ENCODE results near the gene PRKCH.

Gene PRKCH

GRCh38 chr14:61451491-61451890 is 130.1 kb downstream of the PRKCH start:
- TF ChIP-seq CTCF (IDR thresholded peaks at IDR 0.05; ENCODE audit: insufficient read depth, low read depth, low read length, missing control alignments): no peak
- no peak overlapping the region for H3K4me3 ChIP-seq (ENCODE audit: low read length)
- DNase-seq (ENCODE audit: low read depth): no peak

- H3K4me3 ChIP-seq (ENCODE audit: low read length): no peak overlapping the region
- no peak for TF ChIP-seq CTCF (IDR thresholded peaks at IDR 0.05; ENCODE audit: insufficient read depth, low read depth, low read length, missing control alignments)
- DNase-seq (ENCODE audit: low read depth): no peak
Measured at GRCh38 chr14:61451891-61452400, 130.6 kb downstream of the PRKCH start.

DNA sequence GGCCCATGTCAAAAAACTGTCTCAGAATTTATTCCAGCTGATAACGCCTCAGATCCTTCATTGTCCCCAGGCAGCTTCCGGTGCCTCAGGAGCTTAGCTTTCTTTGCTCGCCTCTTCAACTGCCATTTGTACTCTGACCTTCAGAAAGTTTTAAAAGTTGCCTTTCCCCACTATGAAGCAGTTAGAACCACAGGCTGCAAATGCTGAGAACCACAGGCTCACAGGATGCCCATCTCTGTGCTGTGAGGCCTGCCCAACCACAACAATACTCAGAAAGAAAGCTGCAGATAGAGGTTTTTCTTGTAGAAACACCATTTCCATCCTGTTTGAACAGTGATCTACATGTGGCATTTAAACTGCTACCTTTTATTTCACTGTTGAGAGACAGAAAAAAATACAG is 131.1 kb downstream of the PRKCH start:
- DNase-seq (ENCODE audit: low read depth): no peak
- TF ChIP-seq CTCF (IDR thresholded peaks at IDR 0.05; ENCODE audit: insufficient read depth, low read depth, low read length, missing control alignments): no peak
- H3K4me3 ChIP-seq (ENCODE audit: low read length): no peak overlapping the region

DNA sequence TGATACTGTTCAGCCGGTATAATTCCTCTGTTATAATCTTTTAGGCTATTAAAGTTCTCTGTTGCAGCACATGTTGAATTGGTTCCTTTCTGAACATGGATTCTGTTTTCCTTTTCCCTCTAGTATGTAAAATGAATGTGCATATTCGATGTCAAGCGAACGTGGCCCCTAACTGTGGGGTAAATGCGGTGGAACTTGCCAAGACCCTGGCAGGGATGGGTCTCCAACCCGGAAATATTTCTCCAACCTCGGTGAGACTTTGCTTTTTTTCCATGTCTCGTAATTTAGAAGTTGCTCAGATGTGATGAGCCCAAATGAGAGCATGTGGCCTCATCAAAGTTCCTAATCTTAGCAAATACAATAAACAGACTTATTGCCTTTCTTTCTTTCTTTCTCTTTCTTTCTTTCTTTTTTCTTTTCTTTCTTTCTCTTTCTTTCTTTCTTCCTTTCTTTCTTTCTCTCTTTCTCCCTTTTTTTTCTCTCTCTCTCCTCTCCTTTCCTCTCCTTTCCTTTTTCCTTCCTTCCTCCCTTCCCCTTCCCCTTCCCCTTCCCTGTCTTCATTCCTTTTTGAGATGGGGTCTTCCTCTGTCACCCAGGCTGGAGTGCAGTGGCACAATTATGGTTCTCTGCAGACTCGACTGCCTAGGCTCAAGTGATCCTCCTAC is 131.9 kb downstream of the PRKCH start:
- TF ChIP-seq CTCF (IDR thresholded peaks at IDR 0.05; ENCODE audit: insufficient read depth, low read depth, low read length, missing control alignments): no peak
- no peak for DNase-seq (ENCODE audit: low read depth)
- H3K4me3 ChIP-seq (ENCODE audit: low read length): no peak overlapping the region

DNA sequence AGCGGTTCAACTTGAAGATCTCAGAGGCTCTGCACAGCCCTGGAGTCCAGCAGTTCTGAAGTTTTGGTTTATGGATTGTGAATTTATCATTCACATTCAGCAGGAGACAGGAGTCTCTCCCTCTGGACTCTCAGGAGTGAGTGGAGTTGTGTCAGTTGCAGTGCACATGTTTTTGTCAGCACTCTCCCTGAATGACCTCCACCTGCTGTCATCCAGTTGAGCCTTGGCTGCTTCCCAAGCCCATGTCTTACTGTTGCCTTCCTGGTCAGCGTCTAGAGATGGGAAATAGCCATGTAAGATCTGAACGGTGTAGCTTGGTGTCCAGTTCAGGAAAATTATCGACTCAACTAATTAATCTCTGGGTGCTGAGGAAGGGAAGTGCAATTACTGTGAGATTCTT is 133.2 kb downstream of the PRKCH start:
- no peak for TF ChIP-seq CTCF (IDR thresholded peaks at IDR 0.05; ENCODE audit: insufficient read depth, low read depth, low read length, missing control alignments)
- DNase-seq (ENCODE audit: low read depth): no peak
- no peak overlapping the region for H3K4me3 ChIP-seq (ENCODE audit: low read length)

DNA sequence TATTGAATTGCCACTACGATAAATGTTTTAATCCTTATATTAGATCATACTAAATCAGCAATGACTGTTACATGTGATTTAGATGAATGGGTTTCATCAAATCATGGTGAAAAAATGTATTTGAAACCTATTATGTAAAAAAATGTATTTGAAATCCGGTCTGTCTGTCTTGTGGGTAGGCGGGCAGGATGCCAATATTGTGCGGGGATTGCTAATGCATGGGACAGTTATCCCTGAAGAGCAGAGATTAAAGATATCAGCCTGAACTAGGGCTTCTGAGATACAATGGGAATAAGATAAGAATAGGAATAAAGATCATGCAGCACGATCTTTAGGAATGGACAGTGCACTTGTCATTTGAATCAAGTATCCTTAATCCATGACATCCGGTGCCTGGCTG is 134.0 kb downstream of the PRKCH start:
- no peak overlapping the region for H3K4me3 ChIP-seq (ENCODE audit: low read length)
- no peak for TF ChIP-seq CTCF (IDR thresholded peaks at IDR 0.05; ENCODE audit: insufficient read depth, low read depth, low read length, missing control alignments)
- no peak for DNase-seq (ENCODE audit: low read depth)

GRCh38 chr14:61456720-61457119 is 135.3 kb downstream of the PRKCH start:
- DNase-seq (ENCODE audit: low read depth): peak; percentile 78
- no peak overlapping the region for H3K4me3 ChIP-seq (ENCODE audit: low read length)
- peak; percentile 90 for TF ChIP-seq CTCF (IDR thresholded peaks at IDR 0.05; ENCODE audit: insufficient read depth, low read depth, low read length, missing control alignments)

Measured in epithelial cell of esophagus (primary cell).